Retina (tissue), 1 donor: ENCODE data around the gene MFAP1.
"Not testable (repeated sequence)": the region's sequence is repeated elsewhere in the genome, so short reads cannot be mapped to it uniquely, and the experiment has no call there.

Experiments
- DNase-seq: peaks from one replicate; pipeline ENCODE4 v3.0.0-alpha.2; 2016

MFAP1 gene, protein sequence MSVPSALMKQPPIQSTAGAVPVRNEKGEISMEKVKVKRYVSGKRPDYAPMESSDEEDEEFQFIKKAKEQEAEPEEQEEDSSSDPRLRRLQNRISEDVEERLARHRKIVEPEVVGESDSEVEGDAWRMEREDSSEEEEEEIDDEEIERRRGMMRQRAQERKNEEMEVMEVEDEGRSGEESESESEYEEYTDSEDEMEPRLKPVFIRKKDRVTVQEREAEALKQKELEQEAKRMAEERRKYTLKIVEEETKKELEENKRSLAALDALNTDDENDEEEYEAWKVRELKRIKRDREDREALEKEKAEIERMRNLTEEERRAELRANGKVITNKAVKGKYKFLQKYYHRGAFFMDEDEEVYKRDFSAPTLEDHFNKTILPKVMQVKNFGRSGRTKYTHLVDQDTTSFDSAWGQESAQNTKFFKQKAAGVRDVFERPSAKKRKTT

DNA sequence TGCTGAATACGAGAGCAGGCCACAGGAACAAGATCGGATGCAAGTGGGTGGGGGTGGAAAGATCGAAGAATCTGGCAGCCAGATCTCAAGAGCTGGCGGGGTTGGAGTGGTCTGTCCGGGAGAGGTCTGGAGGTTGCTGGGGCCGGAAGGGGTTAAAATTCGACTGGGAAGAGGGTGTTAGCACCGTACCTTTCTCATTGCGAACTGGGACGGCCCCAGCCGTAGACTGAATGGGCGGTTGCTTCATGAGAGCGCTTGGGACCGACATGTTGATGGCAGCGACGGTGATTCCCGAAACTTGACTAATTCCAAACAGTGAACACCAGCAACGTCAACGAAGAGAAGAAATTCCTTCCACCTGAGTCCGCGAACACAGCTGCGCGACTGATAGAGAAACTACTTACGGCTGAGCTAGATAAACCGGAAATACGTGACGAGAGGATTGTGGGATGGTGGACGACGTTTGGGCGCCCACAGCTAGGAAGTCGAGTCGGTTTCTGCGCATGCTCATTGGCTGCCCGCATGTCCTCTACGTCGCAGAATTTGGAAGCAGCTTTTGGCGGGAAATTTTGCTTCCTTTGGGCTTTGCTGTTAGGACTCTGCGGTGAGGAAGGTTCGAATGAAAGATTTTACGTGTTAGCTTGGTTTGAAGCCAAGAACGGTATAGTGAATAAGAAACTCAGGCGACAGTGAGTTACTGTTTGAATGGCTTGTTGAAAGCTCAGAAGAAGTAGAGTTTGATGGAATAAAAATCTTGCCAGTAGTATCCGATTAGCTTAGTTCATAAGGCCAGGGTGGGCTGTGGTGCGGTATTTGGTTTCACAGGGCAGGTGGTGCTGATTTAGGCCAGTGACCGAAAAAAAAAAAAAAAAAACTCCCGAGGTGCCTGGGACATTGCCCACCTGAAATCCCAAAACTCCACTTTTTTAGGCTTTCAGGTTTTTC, at the start of gene MFAP1:
Gene MFAP1, minus strand, starts transcription at position 389 of the 945 bp plus-strand sequence. Its CDS starts 121 bp downstream, at position 268.
- DNase-seq, result peak; percentile 94

DNA sequence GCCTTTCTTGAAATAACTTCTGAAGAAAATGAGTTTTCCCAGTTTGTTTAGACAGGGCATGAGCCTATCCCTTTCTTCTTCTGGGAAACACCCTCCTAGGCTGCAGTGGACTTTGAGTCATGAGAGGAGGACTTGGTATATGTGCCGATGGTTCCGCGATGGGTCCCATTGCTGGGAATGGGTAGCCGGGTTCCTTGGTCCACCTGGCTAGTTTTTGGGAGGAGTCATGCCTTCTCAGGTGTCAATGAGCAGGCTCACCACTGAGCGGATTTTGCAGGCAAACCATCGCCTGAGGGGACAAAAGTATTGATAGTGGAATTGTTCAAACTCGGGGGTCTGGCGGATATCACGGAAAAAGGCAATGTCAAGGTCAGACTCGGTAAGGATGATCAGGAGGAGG, 49.2 kb upstream of the MFAP1 start:
- no peak for DNase-seq

DNA sequence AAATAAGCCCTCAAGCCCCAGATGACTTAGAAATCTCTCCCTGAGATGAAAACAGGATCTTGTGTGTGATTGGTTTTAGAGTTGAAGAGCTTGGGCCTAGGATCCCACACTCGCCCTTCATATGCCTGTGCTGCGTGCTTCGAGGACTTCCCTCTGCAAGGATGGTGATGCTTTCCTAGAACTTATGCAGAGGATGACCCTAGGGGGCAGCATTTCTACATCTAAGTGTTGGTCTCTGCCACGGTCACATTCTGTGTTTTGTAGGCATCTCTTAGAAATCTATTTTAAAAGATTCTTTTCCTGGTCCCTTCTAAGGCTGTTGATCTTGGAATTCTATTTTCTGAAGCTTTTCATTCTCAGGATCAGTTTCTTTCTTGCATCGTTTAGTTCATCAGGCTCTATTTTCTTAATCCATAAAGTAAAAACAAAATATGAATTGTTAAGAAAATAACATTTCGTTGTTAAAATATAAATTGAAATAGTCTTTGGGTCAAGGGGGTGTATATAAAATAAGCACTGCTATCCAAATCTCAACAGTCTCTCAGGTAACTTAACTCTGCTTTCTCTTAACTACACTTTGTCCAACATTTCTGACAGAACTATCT, 48.0 kb upstream of the MFAP1 start:
- peak; percentile 32 for DNase-seq

DNA sequence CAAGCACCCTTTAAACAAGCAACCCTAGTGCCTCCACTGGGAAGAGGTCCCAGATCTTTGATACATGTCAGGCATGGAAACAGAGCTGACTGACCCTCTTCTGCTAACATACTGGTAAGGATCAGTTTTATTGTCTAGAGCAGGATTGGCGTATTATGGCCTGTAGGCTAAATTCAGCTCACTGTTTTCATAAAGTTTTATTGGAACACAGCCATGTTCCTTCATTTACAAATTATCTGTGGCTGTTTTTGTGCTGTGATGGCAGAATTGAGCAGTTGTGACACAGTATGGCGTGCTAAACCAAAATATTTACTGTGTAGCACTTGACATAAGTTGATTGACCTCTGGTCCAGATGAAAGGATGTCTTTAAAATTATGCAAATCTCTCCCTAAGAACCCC, 47.3 kb upstream of the MFAP1 start:
- no peak for DNase-seq

DNA sequence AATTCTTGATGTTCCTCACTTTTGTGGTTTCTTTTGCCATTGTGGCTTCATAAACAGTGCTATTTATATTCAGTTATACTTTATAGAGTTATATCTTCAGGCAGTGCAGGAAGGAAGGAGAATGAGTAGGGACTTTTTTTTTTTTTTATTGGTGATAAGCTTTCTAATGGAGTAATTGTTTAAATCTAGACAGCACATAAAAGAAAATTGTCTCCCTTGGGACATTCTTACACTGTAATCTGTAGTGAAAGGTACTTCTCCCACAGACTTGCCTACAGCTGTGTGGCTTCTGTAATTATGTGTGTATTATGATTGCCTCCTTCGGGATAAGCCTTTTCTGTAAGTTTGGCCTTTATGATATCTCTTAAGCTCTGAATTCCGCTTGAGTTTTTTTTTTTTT, 43.9 kb upstream of the MFAP1 start:
- no peak for DNase-seq

DNA sequence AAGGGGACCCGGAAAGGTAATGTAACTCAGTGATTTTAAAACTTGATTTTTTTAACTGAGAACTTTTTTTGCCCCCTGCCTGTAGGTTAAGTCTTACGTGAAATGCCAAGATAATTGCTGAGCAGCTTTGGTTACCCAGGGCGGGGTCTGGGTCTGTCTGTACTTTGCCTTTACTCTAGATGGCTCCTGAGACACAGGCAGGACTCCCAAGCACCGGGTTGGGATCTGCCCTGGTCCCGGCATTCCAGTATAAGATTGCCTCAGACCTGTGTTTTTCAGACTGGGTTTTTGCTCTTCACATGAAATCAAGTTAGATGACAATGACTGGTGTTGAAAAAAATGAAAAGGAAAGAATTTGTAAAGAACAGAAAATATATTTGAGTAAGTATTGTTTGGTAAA, 42.6 kb upstream of the MFAP1 start:
- DNase-seq, result no peak

DNA sequence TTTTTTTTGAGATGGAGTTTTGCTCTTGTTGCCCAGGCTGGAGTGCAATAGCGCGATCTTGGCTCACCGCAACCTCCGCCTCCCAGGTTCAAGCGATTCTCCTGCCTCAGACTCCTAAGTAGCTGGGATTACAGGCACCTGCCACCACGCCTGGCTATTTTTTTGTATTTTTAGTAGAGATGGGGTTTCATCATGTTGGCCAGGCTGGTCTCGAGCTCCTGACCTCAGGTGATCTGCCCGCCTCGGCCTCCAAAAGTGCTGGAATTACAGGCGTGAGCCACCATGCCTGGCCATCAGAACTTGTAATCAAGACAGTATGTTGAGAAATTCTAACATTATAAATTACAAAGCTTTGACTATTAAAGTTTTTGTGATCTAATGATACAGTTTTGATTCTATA, 42.1 kb upstream of the MFAP1 start:
- not testable (repeated sequence) for DNase-seq

DNA sequence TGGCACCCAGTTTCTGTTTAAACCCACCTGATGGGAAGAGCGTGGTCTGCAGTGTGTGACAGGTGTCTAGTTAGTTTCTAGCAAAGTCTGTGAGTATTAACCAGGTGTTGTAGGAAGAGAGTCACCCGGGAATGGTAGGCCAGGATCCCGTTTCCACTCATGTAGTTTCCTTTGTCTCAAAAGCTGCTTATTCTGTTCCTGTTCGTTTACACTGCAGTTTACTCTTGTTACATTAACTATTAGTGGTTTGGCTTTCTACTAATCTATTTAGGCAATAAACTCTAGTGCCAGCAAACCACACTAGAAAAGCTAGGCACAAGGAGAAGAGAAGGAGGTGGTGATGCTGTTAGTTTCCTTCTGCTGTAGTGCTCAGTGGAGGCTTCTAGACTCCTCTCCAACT, 35.1 kb upstream of the MFAP1 start:
- no peak for DNase-seq

DNA sequence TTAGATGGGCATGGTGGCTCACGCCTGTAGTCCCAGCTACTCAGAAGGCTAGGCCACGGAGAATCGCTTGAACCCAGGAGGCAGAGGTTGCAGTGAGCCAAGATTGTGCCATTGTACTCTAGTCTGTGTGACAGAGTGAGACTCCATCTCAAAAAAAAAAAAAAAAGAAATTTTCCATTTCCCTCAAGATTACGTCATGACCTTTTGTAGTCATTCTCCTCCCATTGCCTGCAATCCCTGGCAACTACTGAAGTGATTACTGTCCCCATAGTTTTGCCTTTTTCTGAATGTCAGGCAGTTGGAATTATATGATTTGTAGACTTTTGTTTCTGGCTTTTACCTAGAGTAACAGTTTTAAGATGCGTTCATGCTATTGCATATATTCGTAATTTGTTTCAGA, 30.3 kb upstream of the MFAP1 start:
- DNase-seq, result no peak

DNA sequence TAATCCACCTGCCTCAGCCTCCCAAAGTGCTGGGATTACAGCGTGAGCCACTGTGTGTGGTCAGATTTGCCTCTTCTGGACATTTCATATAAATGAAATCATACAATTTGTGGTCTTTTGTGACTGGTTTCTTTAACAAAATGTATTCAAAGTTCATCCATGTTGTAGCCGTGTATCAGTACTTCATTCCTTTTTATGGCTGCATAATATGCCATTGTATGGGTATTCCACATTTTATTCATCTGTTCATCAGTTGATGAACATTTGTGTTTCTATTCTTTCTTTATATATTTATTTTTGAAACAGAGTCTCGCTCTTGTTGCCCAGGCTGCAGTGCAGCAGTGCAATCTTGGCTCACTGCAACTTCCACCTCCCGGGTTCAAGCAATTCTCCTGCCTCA, 28.1 kb upstream of the MFAP1 start:
- no peak for DNase-seq

DNA sequence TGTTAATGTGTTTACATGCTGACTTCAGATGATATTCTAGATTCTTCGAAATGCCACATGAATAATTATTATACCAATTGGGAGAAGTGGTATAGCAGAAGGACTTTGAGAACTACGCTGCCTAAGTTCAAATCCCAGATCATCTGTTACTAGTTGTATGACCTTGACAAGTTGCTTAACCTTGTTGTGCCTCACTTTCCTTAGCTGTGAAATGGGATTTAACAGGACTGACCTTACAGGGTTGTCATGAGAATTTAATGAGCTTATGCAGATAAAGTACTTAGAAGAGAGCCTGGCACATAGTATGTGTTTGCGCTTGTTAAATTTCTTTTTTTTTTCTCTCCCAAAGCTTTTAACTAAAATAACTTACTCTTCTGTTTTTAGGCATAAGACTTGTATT, 26.8 kb upstream of the MFAP1 start:
- no peak for DNase-seq

DNA sequence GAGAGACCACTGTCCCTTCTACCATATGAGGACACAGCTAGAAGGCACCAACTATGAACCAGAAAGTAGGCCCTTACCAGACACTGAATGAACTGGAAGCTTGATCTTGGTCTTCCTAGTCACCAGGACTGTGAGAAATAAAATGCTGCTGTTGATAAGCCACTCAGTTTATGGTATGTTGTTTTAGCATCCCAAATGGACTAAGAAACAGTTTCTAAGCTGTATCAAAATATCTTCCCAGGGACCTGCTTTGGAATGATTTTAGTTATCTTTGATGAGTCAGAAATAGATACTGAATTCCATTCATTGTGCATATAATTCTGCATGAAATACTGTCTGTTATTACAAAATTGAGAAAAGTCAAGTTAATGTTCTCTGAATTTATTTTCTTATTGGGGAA, 20.9 kb upstream of the MFAP1 start:
- no peak for DNase-seq

DNA sequence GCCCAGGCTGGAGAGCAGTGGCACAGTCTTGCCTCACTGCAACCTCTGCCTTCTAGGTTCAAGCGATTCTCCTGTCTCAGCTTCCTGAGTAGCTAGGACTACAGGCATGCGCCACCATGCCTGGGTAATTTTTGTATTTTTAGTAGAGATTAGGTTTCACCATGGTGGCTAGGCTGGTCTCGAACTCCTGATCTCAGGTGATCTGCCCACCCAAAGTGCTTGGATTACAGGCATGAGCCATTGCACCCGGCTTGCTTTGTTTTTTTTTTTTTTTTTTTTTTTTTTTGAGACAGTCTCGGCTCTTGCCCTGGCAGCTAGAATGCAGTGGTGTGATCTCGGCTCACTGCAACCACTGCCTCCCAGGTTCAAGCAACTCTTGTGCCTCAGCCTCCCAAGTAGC, 8.0 kb upstream of the MFAP1 start:
- DNase-seq, result not testable (repeated sequence)

DNA sequence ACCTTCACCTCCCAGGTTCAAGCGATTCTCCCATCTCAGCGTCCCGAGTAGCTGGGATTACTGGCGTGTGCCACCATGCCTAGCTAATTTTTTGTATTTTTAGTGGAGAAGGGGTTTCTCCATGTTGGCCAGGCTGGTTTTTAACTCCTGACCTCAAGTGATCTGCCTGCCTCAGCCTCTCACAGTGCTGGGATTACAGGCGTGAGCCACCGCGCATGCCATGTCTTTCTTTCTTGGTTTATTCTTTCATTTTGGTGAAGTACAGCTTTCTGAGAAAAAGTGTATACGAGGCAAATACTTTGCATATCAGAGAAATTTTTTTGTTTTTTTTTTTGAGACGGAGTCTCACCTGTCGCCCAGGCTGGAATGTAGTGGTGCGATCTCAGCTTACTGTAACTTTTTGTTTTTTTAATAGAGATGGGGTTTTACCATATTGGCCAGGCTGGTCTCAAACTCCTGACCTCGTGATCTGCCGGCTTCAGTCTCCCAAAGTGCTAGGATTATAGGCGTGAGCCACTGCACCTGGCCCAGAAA, 7.1 kb upstream of the MFAP1 start:
- not testable (repeated sequence) for DNase-seq

DNA sequence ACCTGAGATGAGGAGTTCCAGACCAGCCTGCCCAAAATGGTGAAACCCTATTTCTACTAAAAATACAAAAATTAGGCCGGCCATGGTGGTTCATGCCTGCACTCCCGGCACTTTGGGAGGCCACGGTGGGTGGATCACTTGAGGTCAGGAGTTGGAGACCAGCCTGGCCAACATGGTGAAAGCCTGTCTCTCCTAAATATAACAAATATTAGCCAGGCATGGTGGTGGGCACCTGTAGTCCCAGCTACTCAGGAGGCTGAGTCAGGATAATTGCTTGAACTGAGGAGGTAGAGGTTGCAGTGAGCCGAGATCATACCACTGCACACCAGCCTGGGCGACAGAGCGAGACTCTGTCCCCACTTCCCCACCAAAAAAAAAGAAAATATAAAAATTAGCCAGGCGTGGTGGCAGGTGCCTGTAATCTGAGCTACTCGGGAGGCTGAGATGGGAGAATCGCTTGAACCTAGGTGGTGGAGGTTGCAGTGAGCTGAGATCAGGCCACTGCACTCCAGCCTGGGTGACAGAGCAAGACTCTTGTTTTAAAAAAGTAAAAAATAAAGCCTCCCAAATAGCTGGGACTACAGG, 6.3 kb upstream of the MFAP1 start:
- not testable (repeated sequence) for DNase-seq

DNA sequence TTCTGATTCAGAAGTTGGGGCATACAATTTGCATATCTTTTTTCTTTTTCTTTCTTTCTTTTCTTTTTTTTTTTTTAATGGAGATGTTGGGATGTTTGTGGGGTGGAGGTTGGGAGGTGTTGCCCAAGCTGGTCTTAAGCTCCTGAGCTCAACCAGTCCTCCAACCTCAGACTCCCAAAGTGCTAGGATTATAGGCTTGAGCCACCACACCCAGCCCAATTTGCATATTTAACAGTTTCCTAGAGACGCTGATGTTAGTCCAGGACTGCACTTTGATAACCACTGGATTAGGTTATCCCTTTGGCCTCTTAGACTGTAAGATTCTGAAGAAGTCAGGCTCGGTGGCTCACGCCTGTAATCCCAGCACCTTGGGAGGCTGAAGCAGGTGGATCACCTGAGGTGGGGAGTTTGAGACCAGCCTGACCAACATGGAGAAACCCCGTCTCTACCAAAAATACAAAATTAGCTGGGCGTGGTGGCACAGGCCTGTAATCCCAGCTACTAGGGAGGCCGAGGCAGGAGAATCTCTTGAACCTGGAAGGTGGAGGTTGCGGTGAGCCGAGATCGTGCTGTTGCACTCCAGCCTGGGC, 5.6 kb upstream of the MFAP1 start:
- DNase-seq, result not testable (repeated sequence)

DNA sequence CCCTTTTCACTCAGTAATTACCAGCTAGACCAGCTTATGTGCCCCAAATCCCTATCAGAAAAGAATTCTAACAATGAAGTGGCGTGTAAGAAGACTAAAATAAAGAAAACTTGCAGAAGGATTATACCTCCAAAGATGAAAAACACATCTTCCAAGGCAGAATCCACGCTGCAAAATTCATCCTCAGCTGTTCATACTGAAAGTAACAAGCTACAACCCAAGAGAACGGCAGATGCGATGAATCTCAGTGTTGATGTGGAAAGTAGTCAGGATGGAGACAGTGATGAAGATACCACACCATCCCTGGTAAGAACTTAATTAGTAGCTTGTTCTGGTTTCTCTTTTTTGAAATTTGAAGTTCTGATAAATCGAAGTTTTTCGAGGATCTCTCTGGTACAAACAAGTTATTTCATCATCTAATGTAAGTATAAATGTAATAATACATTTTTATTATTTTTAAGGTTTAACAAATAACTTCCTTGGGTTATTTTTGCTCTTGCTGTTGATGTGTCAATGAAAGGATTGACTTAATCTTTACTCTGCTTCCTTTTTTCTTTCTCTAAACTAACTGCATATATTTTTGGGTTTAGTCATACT, 3.7 kb upstream of the MFAP1 start:
- DNase-seq, result peak; percentile 2

DNA sequence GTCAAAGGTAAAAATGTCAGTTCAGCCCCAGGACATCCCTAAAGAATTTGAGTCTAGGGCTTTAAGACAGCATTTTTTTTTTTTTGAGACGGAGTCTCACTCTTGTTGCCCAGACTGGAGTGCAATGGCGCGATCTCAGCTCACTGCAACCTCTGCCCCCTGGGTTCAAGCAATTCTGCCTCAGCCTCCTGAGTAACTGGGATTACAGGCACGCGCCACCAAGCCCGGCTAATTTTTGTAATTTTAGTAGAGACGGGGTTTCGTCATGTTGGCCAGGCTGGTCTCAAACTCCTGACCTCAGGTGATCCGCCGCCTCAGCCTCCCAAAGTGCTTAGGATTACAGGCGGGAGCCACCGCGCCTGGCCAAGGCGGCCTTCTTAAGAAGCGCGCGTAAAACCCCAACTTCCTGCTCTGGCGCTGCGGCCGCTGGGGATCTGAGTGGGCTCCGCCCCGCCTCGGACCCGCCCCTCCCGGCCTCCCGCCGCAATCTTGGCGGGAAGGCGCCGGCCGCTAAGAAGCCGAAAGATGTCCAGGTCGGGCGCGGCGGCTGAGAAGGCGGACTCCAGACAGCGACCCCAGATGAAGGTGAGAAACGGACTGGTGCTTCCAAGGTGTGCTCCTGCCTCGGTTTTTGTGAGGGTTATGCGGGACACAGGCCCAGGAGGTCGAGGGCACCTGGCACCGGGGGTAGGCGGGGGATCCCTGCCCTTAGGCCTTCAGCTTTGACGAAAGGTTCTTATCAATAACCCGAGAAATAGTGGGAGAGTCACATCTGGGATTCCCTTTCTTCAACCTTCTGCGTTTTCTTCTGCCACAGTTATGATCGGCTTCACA, 2.2 kb upstream of the MFAP1 start, which contains the start of gene WDR76:
Gene WDR76, plus strand, starts transcription at position 495 of the 834 bp plus-strand sequence. Its CDS starts 31 bp downstream, at position 526.
- peak; percentile 86 for DNase-seq

DNA sequence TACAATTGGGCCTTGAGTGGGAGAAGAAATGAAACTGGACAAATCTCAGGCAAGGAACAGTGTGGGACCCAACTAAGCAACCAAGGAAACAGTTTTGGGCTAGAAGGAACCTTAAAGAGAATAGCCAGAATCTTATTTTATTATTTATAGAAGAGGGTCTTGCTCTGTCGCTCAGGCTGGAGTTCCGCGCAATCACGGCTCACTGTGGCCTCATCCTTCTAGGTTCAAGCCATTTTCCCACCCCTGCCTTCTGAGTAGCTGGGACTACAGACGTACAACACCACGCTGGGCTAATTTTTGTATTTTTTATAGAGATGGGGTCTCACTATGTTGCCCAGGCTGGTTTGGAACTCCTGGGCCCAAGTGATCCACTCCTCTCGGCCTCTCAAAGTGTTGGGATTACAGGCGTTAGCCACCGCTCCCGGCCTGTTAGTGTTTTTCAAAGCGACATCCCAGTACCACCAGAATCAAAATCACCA, 1.6 kb upstream of the MFAP1 start:
- DNase-seq, result no peak

DNA sequence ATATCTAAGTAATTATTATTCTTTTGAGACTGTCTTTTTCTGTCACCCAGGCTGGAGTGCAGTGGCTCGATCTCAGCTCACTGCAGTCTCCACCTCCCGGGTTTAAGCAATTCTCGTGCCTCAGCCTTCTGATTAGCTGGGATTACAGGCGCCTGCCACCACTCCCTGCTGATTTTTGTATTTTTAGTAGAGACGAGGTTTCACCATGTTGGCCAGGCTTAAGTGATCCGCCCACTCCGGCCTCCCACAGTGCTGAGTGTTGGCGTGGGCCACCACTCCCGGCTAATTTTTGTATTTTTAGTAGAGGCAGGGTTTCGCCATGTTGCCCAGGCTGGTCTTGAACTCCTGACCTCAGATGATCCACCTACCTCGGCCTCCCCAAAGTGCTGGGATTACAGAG, 815 bp upstream of the MFAP1 start:
- DNase-seq, result not testable (repeated sequence)

DNA sequence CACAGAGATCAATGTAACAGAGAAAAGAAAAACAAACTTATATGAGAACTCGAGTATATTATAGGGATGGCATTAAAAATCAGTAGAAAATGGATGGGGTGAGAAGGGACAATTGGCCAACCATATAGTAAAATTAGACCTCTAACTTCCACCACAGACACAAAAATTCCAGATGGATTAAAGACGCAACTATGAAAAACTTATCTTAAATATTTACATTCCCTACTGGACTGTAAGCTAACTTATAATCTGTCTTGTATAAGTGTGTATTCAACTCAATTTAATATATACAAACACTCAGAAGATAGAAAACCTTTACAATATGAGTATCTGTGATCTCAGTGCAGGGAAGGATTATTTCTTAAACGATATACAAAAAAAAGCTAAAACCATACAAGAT, 3.0 kb downstream of the MFAP1 start:
- no peak for DNase-seq
